ENCODE data around the gene SMIM5. TPM values are rescaled to one million over a fixed set of nuclear protein-coding genes. Genes with fewer than 3 reads are reported as not detected.

SMIM5 gene
- total and polyA plus RNA-seq, 2 experiments from 2014 or later, result 0.08 TPM; not detected in 1

GRCh38 chr17:75614006-75614405 lies 19.2 kb upstream of the SMIM5 start:
- Histone ChIP-seq H3K9me2 (ENCODE audit: insufficient read depth) (no peaks in the 10 kb centered on the region), H3K4me3 (no peak overlapping the region), H2AFZ (no peak overlapping the region), H3K4me2 (ENCODE audit: unreplicated experiment) (no peak overlapping the region), H3K36me3 (ENCODE audit: low read depth) (no peaks in the 10 kb centered on the region), H4K20me1 (ENCODE audit: insufficient read depth) (no peaks in the 10 kb centered on the region), H3K79me2 (ENCODE audit: insufficient read depth) (no peaks in the 10 kb centered on the region), H3K9me3 (ENCODE audit: low read depth) (no peaks in the 10 kb centered on the region), H3K27me3 (replicated peaks; ENCODE audit: insufficient read depth) (no peaks in the 10 kb centered on the region), H3K4me1 (ENCODE audit: insufficient read depth) (no peaks in the 10 kb centered on the region), H3K27ac (no peak overlapping the region), H3K9ac (no peak overlapping the region), H3F3A (ENCODE audit: insufficient read depth) (no peaks in the 10 kb centered on the region)
- TF ChIP-seq EZH2 (IDR thresholded peaks at IDR 0.05; ENCODE audit: insufficient read depth, poor library complexity, severe bottlenecking) (no peak), EZH2phosphoT487 (IDR thresholded peaks at IDR 0.05; ENCODE audit: insufficient read depth, low read depth) (no peak)
- no peak for DNase-seq
- WGBS, 2 experiments (ENCODE audit: low coverage in 1 of 2, low lambda C conversion rate in 2 of 2, missing lambda C conversion rate in 2 of 2), result 71 to 77% methylated on average over 8 to 10 of the region's 12 CpGs
- in situ Hi-C loops (cut with MboI), result loop anchor here (10.0 kb wide), 1 partner anchor 141 kb away; no protein-coding TSS in a partner anchor

GRCh38 chr17:75614556-75615270 lies 18.5 kb upstream of the SMIM5 start:
- no peak for DNase-seq
- Histone ChIP-seq H3K4me2 (ENCODE audit: unreplicated experiment) (no peak overlapping the region), H3K79me2 (ENCODE audit: insufficient read depth) (no peaks in the 10 kb centered on the region), H3K36me3 (ENCODE audit: low read depth) (no peaks in the 10 kb centered on the region), H3K9me3 (ENCODE audit: low read depth) (no peaks in the 10 kb centered on the region), H3F3A (ENCODE audit: insufficient read depth) (no peaks in the 10 kb centered on the region), H3K4me3 (no peak overlapping the region), H3K9me2 (ENCODE audit: insufficient read depth) (no peaks in the 10 kb centered on the region), H2AFZ (no peak overlapping the region), H3K4me1 (ENCODE audit: insufficient read depth) (no peaks in the 10 kb centered on the region), H3K9ac (no peak overlapping the region), H3K27me3 (replicated peaks; ENCODE audit: insufficient read depth) (no peaks in the 10 kb centered on the region), H4K20me1 (ENCODE audit: insufficient read depth) (no peaks in the 10 kb centered on the region), H3K27ac (no peak overlapping the region)
- TF ChIP-seq EZH2phosphoT487 (IDR thresholded peaks at IDR 0.05; ENCODE audit: insufficient read depth, low read depth) (no peak), EZH2 (IDR thresholded peaks at IDR 0.05; ENCODE audit: insufficient read depth, poor library complexity, severe bottlenecking) (no peak)
- in situ Hi-C loops (cut with MboI), result loop anchor here (10.0 kb wide), 1 partner anchor 140 kb away; no protein-coding TSS in a partner anchor
- WGBS, 2 experiments (ENCODE audit: low coverage in 1 of 2, low lambda C conversion rate in 2 of 2, missing lambda C conversion rate in 2 of 2), result 78 to 81% methylated on average over 11 to 19 of the region's 19 CpGs

- no peaks in the 10 kb centered on the region for H3F3A ChIP-seq (ENCODE audit: insufficient read depth)
- H3K4me2 ChIP-seq (ENCODE audit: unreplicated experiment), result no peak overlapping the region
- no peaks in the 10 kb centered on the region for H3K27me3 ChIP-seq (replicated peaks; ENCODE audit: insufficient read depth)
- H3K36me3 ChIP-seq (ENCODE audit: low read depth), result no peaks in the 10 kb centered on the region
- H3K27ac ChIP-seq, result no peak overlapping the region
- no peaks in the 10 kb centered on the region for H3K9me3 ChIP-seq (ENCODE audit: low read depth)
- no peak overlapping the region for H3K9ac ChIP-seq
- H2AFZ ChIP-seq, result no peak overlapping the region
- no peaks in the 10 kb centered on the region for H4K20me1 ChIP-seq (ENCODE audit: insufficient read depth)
- no peaks in the 10 kb centered on the region for H3K4me1 ChIP-seq (ENCODE audit: insufficient read depth)
- WGBS, 2 experiments (ENCODE audit: low coverage in 1 of 2, low lambda C conversion rate in 2 of 2, missing lambda C conversion rate in 2 of 2), result 71 to 86% methylated on average over 11 of the region's 11 CpGs
- H3K9me2 ChIP-seq (ENCODE audit: insufficient read depth), result no peaks in the 10 kb centered on the region
- no peaks in the 10 kb centered on the region for H3K79me2 ChIP-seq (ENCODE audit: insufficient read depth)
- TF ChIP-seq EZH2phosphoT487 (IDR thresholded peaks at IDR 0.05; ENCODE audit: insufficient read depth, low read depth) (no peak), EZH2 (IDR thresholded peaks at IDR 0.05; ENCODE audit: insufficient read depth, poor library complexity, severe bottlenecking) (no peak)
- DNase-seq, result no peak
- no peak overlapping the region for H3K4me3 ChIP-seq
- in situ Hi-C loops (cut with MboI), result loop anchor here (10.0 kb wide), 1 partner anchor 140 kb away; no protein-coding TSS in a partner anchor
Observed at GRCh38 chr17:75615301-75615700, 17.9 kb upstream of the SMIM5 start.

- no peaks in the 10 kb centered on the region for H3K36me3 ChIP-seq (ENCODE audit: low read depth)
- 81 to 85% methylated on average over 23 to 24 of the region's 24 CpGs for WGBS, 2 experiments (ENCODE audit: low coverage in 1 of 2, low lambda C conversion rate in 2 of 2, missing lambda C conversion rate in 2 of 2)
- TF ChIP-seq EZH2 (IDR thresholded peaks at IDR 0.05; ENCODE audit: insufficient read depth, poor library complexity, severe bottlenecking), result no peak
- no peak for TF ChIP-seq EZH2phosphoT487 (IDR thresholded peaks at IDR 0.05; ENCODE audit: insufficient read depth, low read depth)
- no peaks in the 10 kb centered on the region for H3K4me1 ChIP-seq (ENCODE audit: insufficient read depth)
- in situ Hi-C loops (cut with MboI), result loop anchor here (10.0 kb wide), 1 partner anchor 138 kb away; no protein-coding TSS in a partner anchor
- H3K4me2 ChIP-seq (ENCODE audit: unreplicated experiment), result no peak overlapping the region
- DNase-seq, result no peak
- H3K79me2 ChIP-seq (ENCODE audit: insufficient read depth), result no peaks in the 10 kb centered on the region
- H3K9me2 ChIP-seq (ENCODE audit: insufficient read depth), result no peaks in the 10 kb centered on the region
- no peaks in the 10 kb centered on the region for H4K20me1 ChIP-seq (ENCODE audit: insufficient read depth)
- no peak overlapping the region for H3K27ac ChIP-seq
- no peak overlapping the region for H3K9ac ChIP-seq
- no peak overlapping the region for H2AFZ ChIP-seq
- no peaks in the 10 kb centered on the region for H3F3A ChIP-seq (ENCODE audit: insufficient read depth)
- no peaks in the 10 kb centered on the region for H3K9me3 ChIP-seq (ENCODE audit: low read depth)
- no peaks in the 10 kb centered on the region for H3K27me3 ChIP-seq (replicated peaks; ENCODE audit: insufficient read depth)
- no peak overlapping the region for H3K4me3 ChIP-seq
Observed at GRCh38 chr17:75616521-75617122, 16.6 kb upstream of the SMIM5 start.

All from GM23248 (cell line).